ENCODE results near the gene TMEM51. TPM values are rescaled to one million over a fixed set of nuclear protein-coding genes. Genes with fewer than 3 reads are reported as not detected.

Gene TMEM51
- total and polyA plus RNA-seq, 2 of the 13 experiments (the other 11 are each of a cell fraction or from before 2014, with no cell fraction given), result 12.2 to 22.3 TPM

DNA sequence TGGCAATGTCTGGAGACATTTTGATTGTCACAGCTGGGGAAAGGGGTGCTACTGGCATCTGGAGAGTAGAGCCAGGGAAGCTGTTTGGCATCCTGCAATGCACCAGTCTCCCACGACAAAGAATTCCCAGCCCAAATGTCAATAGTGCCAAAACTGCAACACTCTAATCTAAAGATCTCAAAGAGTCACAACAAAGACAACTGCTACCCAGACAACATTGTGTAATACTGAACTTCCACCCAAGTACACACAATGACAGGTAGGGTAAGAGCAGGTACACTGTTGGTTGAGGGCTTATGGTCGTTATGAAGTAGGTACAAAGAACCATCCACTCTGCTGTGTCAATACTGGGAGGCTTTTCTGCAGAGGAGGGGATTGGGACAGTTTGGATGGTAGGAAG lies 8.2 kb upstream of the TMEM51 start (continued):
- TF ChIP-seq ZNF878 (CRISPR knock-in tag; IDR thresholded peaks at IDR 0.05) (no peak), HMG20B (CRISPR knock-in tag; conservative IDR thresholded peaks at IDR 0.05) (0 out of 2 replicates have a peak, but pooled peaks have one; percentile 40), REL (CRISPR knock-in tag; conservative IDR thresholded peaks at IDR 0.05) (no peak), SKI (IDR thresholded peaks at IDR 0.05; ENCODE audit: partially characterized antibody) (peak; percentile 96), FOXA1 (IDR thresholded peaks at IDR 0.05) (0 out of 2 replicates have a peak, but pooled peaks have one; percentile 49), FOXA1 (CRISPR knock-in tag; IDR thresholded peaks at IDR 0.05) (peak; percentile 91), HHEX (CRISPR knock-in tag; IDR thresholded peaks at IDR 0.05) (no peak), GATAD2A (CRISPR knock-in tag; IDR thresholded peaks at IDR 0.05) (peak; percentile 87), ZNF609 (CRISPR knock-in tag; IDR thresholded peaks at IDR 0.05; ENCODE audit: borderline replicate concordance) (peak; percentile 80; the same call in 1 of the 2 replicates), ZNF12 (CRISPR knock-in tag; IDR thresholded peaks at IDR 0.05) (peak; percentile 60; the same call in 1 of the 2 replicates), GATAD1 (CRISPR knock-in tag; IDR thresholded peaks at IDR 0.05) (0 out of 2 replicates have a peak, but pooled peaks have one; percentile 29), ZNF432 (CRISPR knock-in tag; IDR thresholded peaks at IDR 0.05; ENCODE audit: borderline replicate concordance) (no peak), ZSCAN12 (CRISPR knock-in tag; IDR thresholded peaks at IDR 0.05) (no peak), SKIL (CRISPR knock-in tag; IDR thresholded peaks at IDR 0.05; ENCODE audit: borderline replicate concordance) (peak; percentile 98), KDM5B (CRISPR knock-in tag; IDR thresholded peaks at IDR 0.05; ENCODE audit: borderline replicate concordance) (no peak), HNRNPL (IDR thresholded peaks at IDR 0.05; ENCODE audit: low read depth, low read length) (no peak), ZNF430 (CRISPR knock-in tag; IDR thresholded peaks at IDR 0.05) (no peak)
- TF ChIP-seq, protein P1, sequence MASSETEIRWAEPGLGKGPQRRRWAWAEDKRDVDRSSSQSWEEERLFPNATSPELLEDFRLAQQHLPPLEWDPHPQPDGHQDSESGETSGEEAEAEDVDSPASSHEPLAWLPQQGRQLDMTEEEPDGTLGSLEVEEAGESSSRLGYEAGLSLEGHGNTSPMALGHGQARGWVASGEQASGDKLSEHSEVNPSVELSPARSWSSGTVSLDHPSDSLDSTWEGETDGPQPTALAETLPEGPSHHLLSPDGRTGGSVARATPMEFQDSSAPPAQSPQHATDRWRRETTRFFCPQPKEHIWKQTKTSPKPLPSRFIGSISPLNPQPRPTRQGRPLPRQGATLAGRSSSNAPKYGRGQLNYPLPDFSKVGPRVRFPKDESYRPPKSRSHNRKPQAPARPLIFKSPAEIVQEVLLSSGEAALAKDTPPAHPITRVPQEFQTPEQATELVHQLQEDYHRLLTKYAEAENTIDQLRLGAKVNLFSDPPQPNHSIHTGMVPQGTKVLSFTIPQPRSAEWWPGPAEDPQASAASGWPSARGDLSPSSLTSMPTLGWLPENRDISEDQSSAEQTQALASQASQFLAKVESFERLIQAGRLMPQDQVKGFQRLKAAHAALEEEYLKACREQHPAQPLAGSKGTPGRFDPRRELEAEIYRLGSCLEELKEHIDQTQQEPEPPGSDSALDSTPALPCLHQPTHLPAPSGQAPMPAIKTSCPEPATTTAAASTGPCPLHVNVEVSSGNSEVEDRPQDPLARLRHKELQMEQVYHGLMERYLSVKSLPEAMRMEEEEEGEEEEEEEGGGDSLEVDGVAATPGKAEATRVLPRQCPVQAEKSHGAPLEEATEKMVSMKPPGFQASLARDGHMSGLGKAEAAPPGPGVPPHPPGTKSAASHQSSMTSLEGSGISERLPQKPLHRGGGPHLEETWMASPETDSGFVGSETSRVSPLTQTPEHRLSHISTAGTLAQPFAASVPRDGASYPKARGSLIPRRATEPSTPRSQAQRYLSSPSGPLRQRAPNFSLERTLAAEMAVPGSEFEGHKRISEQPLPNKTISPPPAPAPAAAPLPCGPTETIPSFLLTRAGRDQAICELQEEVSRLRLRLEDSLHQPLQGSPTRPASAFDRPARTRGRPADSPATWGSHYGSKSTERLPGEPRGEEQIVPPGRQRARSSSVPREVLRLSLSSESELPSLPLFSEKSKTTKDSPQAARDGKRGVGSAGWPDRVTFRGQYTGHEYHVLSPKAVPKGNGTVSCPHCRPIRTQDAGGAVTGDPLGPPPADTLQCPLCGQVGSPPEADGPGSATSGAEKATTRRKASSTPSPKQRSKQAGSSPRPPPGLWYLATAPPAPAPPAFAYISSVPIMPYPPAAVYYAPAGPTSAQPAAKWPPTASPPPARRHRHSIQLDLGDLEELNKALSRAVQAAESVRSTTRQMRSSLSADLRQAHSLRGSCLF (CRISPR knock-in tag; IDR thresholded peaks at IDR 0.05; ENCODE audit: borderline replicate concordance), result no peak
